ENCODE results near the gene WFDC1.

The WFDC1 gene

DNA sequence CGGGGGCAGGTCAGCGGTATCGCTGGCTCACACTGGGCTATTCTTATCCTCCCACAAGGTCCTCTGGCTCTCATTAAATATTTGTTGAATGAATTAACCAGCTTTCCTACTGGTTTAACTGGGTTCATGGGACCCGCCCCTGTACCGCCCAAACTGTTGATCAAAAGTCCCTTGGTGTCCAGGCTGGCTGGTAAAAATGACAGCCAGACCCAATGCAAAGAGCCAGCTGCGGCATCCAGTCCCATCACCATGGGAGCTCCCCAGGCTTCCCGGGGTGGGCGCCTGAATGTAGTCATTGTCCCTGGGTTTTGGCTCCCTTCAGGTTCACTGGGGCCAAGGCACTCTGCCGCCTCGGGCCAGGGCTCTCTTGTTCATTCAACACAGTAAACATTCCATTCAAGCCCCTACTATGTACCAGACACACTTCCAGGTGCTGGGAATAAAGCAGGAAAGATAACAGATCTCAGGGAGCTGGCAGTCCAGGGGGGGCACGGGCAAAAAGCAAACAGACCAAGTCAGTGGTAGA is 62.0 kb downstream of the WFDC1 start:
- Histone ChIP-seq H3K36me3 (ENCODE audit: control insufficient read depth, insufficient read depth, low read length) (no peaks in the 10 kb centered on the region), H3K9ac (ENCODE audit: low read length) (no peak overlapping the region), H3K4me3 (ENCODE audit: low read depth, low read length) (no peak overlapping the region), H3K27ac (ENCODE audit: low read depth, low read length) (no peak overlapping the region), H3K9me3 (ENCODE audit: control insufficient read depth, insufficient read depth, low read depth, low read length) (no peaks in the 10 kb centered on the region), H3K27me3 (ENCODE audit: control insufficient read depth, insufficient read depth, low read length) (no peaks in the 10 kb centered on the region), H3K4me1 (ENCODE audit: control insufficient read depth, insufficient read depth, low read length) (peaks cover 3% of the 10 kb centered on the region; the same call in 1 of the 2 replicates)

DNA sequence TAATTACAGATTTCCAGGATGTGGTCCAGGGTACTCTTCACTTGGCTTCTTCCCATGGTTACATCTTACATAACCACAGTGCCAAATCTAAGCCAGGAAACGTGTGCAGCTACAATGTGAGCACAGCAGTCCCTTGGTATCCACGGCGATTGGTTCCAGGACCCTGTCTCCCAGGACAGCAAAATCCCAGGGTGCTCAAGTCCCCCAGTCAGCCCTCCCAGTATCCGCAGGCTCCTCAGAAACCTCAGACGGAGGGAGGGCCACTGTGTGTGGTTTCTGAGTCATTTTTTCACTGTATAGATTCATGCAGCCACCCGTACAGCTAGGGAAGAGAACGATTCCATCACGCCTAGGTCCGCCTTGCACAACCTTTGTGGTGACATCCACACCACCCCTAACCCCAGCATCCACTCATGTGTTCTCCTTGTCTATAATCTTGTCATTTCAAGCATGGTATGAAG is 62.5 kb downstream of the WFDC1 start:
- no peak overlapping the region for H3K9ac ChIP-seq (ENCODE audit: low read length)
- no peaks in the 10 kb centered on the region for H3K9me3 ChIP-seq (ENCODE audit: control insufficient read depth, insufficient read depth, low read depth, low read length)
- no peak overlapping the region for H3K27ac ChIP-seq (ENCODE audit: low read depth, low read length)
- H3K36me3 ChIP-seq (ENCODE audit: control insufficient read depth, insufficient read depth, low read length): no peaks in the 10 kb centered on the region
- H3K27me3 ChIP-seq (ENCODE audit: control insufficient read depth, insufficient read depth, low read length): no peaks in the 10 kb centered on the region
- no peak overlapping the region for H3K4me3 ChIP-seq (ENCODE audit: low read depth, low read length)
- H3K4me1 ChIP-seq (ENCODE audit: control insufficient read depth, insufficient read depth, low read length): peaks cover 6% of the 10 kb centered on the region

DNA sequence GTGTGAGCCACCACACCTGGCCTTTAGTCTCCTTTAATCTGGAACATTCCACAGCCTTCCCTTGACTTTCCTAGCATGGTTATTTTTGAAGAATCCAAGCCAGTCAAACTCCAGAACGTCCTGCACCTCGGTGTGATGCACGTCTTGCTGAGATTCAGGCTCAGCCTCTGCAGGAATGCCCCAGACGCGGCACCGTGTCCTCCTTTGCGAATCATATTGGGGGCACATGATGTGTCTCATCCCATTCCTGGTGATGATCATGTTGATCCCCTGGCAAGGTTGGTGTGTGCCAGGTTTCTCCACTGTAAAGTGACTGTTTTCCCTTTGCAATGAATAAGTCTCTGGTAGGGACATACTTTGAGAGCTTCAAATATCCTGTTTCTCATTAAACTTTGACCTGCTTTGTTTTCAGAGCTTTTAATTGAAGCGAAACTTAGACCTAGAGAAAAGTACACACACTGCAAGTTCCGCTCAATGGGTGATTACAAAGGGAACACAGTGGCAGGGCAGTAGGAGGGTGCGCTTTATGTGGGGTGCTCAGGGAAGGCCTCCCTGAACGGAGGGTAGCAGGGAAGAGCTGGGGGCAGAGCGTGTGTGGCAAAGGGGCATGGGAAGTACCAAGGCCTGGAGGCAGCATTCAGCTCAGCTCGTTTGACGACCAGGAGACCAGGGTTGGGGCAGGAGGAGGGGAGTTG is 64.1 kb downstream of the WFDC1 start:
- Histone ChIP-seq H3K9ac (ENCODE audit: low read length) (no peak overlapping the region), H3K27ac (ENCODE audit: low read depth, low read length) (no peak overlapping the region), H3K36me3 (ENCODE audit: control insufficient read depth, insufficient read depth, low read length) (no peaks in the 10 kb centered on the region), H3K27me3 (ENCODE audit: control insufficient read depth, insufficient read depth, low read length) (no peaks in the 10 kb centered on the region), H3K4me1 (ENCODE audit: control insufficient read depth, insufficient read depth, low read length) (peaks cover 11% of the 10 kb centered on the region), H3K4me3 (ENCODE audit: low read depth, low read length) (no peak overlapping the region), H3K9me3 (ENCODE audit: control insufficient read depth, insufficient read depth, low read depth, low read length) (no peaks in the 10 kb centered on the region)

DNA sequence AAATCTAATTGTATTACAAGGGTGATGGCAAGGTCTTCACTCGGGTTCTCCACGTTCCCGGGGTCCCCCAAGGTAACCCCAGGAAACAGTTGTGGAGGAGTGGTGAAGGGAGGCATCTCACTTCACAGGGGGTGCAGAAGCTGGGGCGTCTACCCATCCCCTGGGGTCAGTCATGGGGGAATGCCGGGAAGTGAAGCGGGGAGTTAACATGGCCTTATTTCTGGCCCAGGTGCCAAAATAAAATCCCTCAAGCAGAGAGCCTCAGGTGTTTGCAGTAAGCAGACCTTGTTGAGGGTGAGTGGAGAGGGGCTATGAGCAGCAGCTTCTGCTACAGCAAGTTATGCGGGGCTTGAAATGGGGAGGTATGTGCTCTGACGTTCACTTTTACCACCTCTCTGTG is 64.6 kb downstream of the WFDC1 start:
- H3K27me3 ChIP-seq (ENCODE audit: control insufficient read depth, insufficient read depth, low read length): no peaks in the 10 kb centered on the region
- H3K9me3 ChIP-seq (ENCODE audit: control insufficient read depth, insufficient read depth, low read depth, low read length): no peaks in the 10 kb centered on the region
- no peak overlapping the region for H3K9ac ChIP-seq (ENCODE audit: low read length)
- no peak overlapping the region for H3K4me3 ChIP-seq (ENCODE audit: low read depth, low read length)
- H3K4me1 ChIP-seq (ENCODE audit: control insufficient read depth, insufficient read depth, low read length): peaks cover 11% of the 10 kb centered on the region
- no peak overlapping the region for H3K27ac ChIP-seq (ENCODE audit: low read depth, low read length)
- H3K36me3 ChIP-seq (ENCODE audit: control insufficient read depth, insufficient read depth, low read length): no peaks in the 10 kb centered on the region

DNA sequence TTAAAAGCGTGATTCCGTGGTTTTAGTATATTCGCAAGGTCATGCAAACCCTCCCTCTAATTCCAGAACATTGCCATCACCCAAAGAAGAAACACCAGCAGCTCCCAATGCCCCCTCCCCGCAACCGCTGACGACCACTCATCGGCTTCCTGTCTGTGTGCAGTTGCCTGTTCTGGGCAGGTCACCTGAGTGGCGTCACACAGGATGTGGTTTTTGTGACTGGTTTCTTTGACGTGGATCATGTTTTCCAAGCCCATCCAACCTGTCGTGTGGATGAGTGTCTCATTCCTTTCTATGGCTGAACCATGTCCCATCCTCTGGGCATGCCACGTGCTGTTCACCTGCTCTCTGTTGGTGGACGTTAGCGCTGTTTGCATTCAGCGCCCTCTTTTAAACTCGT is 65.5 kb downstream of the WFDC1 start:
- Histone ChIP-seq H3K27me3 (ENCODE audit: control insufficient read depth, insufficient read depth, low read length) (no peaks in the 10 kb centered on the region), H3K27ac (ENCODE audit: low read depth, low read length) (no peak overlapping the region), H3K9ac (ENCODE audit: low read length) (no peak overlapping the region), H3K4me1 (ENCODE audit: control insufficient read depth, insufficient read depth, low read length) (peaks cover 11% of the 10 kb centered on the region), H3K4me3 (ENCODE audit: low read depth, low read length) (no peak overlapping the region), H3K36me3 (ENCODE audit: control insufficient read depth, insufficient read depth, low read length) (no peaks in the 10 kb centered on the region), H3K9me3 (ENCODE audit: control insufficient read depth, insufficient read depth, low read depth, low read length) (no peaks in the 10 kb centered on the region)

DNA sequence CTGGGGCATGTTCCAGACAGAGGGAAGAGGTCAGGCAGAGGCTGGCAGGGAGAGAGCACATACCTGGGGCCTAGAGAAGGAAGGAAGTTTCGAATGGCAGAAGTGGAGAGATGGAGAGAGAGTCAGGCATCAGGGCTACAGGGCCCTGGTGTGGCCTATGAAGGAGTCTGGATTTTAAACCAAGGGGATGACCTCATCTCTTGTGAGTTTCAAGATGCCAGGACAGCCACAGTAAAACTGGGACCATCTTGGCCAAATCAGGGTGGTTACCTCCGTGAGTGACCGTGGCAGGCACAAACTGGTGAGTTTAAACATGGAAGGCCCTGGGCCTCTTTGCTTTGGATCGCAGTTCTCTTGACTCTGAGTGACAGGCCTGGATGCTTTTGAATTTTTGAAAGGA is 66.1 kb downstream of the WFDC1 start:
- Histone ChIP-seq H3K4me1 (ENCODE audit: control insufficient read depth, insufficient read depth, low read length) (peaks cover 11% of the 10 kb centered on the region), H3K9ac (ENCODE audit: low read length) (no peak overlapping the region), H3K9me3 (ENCODE audit: control insufficient read depth, insufficient read depth, low read depth, low read length) (no peaks in the 10 kb centered on the region), H3K36me3 (ENCODE audit: control insufficient read depth, insufficient read depth, low read length) (no peaks in the 10 kb centered on the region), H3K27ac (ENCODE audit: low read depth, low read length) (no peak overlapping the region), H3K4me3 (ENCODE audit: low read depth, low read length) (no peak overlapping the region), H3K27me3 (ENCODE audit: control insufficient read depth, insufficient read depth, low read length) (no peaks in the 10 kb centered on the region)

DNA sequence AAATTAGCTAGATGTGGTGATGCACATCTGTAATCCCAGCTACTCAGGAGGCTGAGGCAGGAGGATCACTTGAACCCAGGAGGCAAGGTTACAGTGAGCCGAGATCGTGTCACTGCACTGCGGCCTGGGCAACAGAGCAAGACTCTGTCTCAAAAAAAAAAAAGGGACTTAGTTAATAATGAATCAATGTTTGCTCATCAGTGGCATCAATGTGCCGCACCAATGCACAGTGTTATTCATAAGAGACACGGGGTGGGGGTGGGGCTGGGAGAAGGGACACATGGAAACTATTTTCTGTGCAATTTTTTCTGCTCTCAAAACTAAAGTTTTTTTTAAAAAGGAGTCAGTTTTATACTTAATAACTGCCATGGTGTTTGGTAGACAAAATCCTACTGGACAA is 66.9 kb downstream of the WFDC1 start:
- Histone ChIP-seq H3K9me3 (ENCODE audit: control insufficient read depth, insufficient read depth, low read depth, low read length) (no peaks in the 10 kb centered on the region), H3K36me3 (ENCODE audit: control insufficient read depth, insufficient read depth, low read length) (no peaks in the 10 kb centered on the region), H3K27ac (ENCODE audit: low read depth, low read length) (no peak overlapping the region), H3K27me3 (ENCODE audit: control insufficient read depth, insufficient read depth, low read length) (no peaks in the 10 kb centered on the region), H3K4me3 (ENCODE audit: low read depth, low read length) (no peak overlapping the region), H3K4me1 (ENCODE audit: control insufficient read depth, insufficient read depth, low read length) (peaks cover 11% of the 10 kb centered on the region), H3K9ac (ENCODE audit: low read length) (no peak overlapping the region)

DNA sequence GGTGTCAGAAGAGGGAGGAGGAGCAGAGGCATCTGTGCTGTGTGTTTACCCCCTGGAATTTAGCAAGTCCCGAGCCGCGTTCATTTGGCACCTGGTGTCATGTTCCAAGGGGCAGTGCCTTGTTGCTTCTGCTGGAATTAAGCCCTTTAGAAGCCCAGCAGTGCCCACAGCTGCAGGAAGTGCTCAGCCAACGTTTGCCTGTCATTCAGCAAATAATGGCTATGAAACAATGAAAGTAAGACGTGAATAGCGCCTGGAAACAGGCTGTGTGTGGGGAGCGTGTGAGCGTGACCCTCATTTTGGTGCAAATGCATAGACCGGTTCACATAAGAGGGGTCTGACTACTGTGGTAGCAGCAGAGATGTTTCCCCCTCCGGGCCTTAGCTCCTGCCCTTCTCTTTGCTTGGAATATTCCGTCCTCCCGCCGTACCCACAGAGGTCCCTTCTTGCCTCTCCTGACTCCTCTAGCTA is 67.8 kb downstream of the WFDC1 start:
- H3K36me3 ChIP-seq (ENCODE audit: control insufficient read depth, insufficient read depth, low read length): no peaks in the 10 kb centered on the region
- H3K9ac ChIP-seq (ENCODE audit: low read length): no peak overlapping the region
- peaks cover 11% of the 10 kb centered on the region for H3K4me1 ChIP-seq (ENCODE audit: control insufficient read depth, insufficient read depth, low read length)
- no peak overlapping the region for H3K4me3 ChIP-seq (ENCODE audit: low read depth, low read length)
- H3K9me3 ChIP-seq (ENCODE audit: control insufficient read depth, insufficient read depth, low read depth, low read length): no peaks in the 10 kb centered on the region
- H3K27ac ChIP-seq (ENCODE audit: low read depth, low read length): no peak overlapping the region
- H3K27me3 ChIP-seq (ENCODE audit: control insufficient read depth, insufficient read depth, low read length): peaks cover 8% of the 10 kb centered on the region

DNA sequence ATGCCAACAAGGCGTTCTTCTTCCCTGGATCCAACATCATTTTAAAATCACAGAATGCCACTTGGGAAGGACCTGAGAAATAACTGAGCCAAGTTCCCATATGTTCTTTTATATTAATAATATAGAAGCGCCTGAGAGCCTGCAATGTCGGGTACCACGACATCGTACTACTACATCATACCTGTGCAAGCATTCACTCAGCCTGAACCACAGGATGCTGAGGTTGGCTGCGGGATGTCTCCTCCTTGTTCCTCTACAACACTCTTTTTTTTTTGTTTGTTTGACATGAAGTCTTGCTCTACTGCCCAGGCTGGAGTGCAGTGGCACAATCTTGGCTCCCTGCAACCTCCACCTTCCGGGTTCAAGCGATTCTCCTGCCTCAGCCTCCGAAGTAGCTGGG is 71.5 kb downstream of the WFDC1 start:
- H3K9me3 ChIP-seq (ENCODE audit: control insufficient read depth, insufficient read depth, low read depth, low read length): no peaks in the 10 kb centered on the region
- no peak overlapping the region for H3K9ac ChIP-seq (ENCODE audit: low read length)
- no peak overlapping the region for H3K4me3 ChIP-seq (ENCODE audit: low read depth, low read length)
- no peak overlapping the region for H3K27ac ChIP-seq (ENCODE audit: low read depth, low read length)
- peaks cover 44% of the 10 kb centered on the region for H3K27me3 ChIP-seq (ENCODE audit: control insufficient read depth, insufficient read depth, low read length)
- peaks cover 28% of the 10 kb centered on the region for H3K4me1 ChIP-seq (ENCODE audit: control insufficient read depth, insufficient read depth, low read length)
- H3K36me3 ChIP-seq (ENCODE audit: control insufficient read depth, insufficient read depth, low read length): no peaks in the 10 kb centered on the region

DNA sequence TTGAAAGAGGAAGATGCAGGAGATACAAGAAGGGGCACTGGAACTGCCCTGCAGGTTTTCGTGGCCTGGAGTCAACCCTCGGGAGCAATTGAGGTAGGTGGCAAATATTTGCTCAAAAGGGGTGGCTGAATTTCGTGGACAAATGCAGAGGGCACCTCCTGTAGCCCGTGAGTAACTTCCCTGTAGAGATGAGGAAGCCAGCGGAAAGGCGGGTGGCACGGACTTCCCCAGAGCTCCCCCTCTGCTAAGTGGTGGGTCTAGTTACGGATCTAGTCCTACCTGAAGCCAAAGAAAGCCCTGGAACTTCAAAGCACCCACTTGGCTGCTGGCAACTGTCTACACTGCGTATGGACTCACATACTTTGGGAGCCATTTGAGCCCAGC is 72.6 kb downstream of the WFDC1 start:
- H3K9ac ChIP-seq (ENCODE audit: low read length): no peak overlapping the region
- H3K4me1 ChIP-seq (ENCODE audit: control insufficient read depth, insufficient read depth, low read length): peaks cover 24% of the 10 kb centered on the region
- H3K27me3 ChIP-seq (ENCODE audit: control insufficient read depth, insufficient read depth, low read length): peaks cover 50% of the 10 kb centered on the region
- no peaks in the 10 kb centered on the region for H3K36me3 ChIP-seq (ENCODE audit: control insufficient read depth, insufficient read depth, low read length)
- no peak overlapping the region for H3K27ac ChIP-seq (ENCODE audit: low read depth, low read length)
- H3K9me3 ChIP-seq (ENCODE audit: control insufficient read depth, insufficient read depth, low read depth, low read length): no peaks in the 10 kb centered on the region
- no peak overlapping the region for H3K4me3 ChIP-seq (ENCODE audit: low read depth, low read length)

DNA sequence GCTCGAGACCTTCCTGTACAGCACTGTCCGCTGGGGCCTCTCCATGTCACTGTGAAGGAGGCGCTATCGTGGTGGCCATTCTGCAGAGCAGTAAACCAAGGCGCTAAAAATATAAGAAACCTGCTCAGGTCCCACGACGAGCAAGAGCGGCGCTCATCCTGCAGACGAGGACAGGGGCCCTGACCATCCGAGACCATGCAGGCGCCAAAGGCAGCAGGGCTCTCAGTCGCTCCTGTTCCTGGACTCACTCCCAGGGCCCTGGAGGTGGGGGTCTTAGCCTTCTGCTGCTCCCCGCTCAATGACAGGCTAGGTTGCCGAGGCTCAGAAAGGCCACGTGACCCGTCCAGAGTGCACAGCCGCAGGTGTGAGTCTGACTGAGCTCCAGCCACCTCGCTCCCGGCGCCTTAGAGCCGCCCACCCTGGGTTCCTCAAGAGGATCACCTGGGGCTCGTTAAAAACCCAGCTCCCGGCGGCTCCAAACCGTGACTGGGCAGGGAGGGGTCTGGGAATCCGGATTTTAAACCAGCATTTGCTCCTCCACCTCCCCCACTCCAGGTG is 73.2 kb downstream of the WFDC1 start:
- Histone ChIP-seq H3K27me3 (ENCODE audit: control insufficient read depth, insufficient read depth, low read length) (peaks cover 50% of the 10 kb centered on the region), H3K4me3 (ENCODE audit: low read depth, low read length) (peak overlapping the region; percentile 58), H3K4me1 (ENCODE audit: control insufficient read depth, insufficient read depth, low read length) (peaks cover 20% of the 10 kb centered on the region), H3K36me3 (ENCODE audit: control insufficient read depth, insufficient read depth, low read length) (no peaks in the 10 kb centered on the region), H3K9ac (ENCODE audit: low read length) (peak overlapping the region; percentile 9), H3K9me3 (ENCODE audit: control insufficient read depth, insufficient read depth, low read depth, low read length) (no peaks in the 10 kb centered on the region), H3K27ac (ENCODE audit: low read depth, low read length) (no peak overlapping the region)
